Stimulated activated CD8-positive, alpha-beta memory T cell treated with anti-CD3 and anti-CD28 coated beads, Interleukin-4, amount 100 ng/mL, for 48 hours (primary cell): Measurements from ENCODE around the gene ZFHX3.

Experiments
- DNase-seq: peaks from one replicate; pipeline ENCODE4 v3.0.0-alpha.2; 2020

ZFHX3 gene

DNA sequence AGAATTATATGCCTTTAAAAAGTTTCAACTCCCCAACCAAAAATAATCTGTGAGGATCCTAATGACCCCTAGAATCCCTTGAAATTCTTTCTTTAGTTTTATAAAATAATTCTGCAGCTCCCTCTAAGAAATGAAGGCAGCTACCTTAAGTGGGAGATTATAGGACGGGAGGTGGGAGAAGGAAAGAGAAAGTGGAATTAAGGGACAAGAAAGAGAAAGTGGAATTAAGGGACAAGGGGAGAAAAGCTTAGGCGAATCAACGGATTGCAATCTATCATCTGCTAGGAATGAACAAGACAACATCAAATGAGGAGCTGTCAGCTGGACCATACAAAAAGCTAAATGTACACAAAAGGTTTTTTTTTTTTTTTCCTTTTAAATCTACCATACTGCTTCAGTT, 262.0 kb downstream of the ZFHX3 start:
- no peak for DNase-seq

DNA sequence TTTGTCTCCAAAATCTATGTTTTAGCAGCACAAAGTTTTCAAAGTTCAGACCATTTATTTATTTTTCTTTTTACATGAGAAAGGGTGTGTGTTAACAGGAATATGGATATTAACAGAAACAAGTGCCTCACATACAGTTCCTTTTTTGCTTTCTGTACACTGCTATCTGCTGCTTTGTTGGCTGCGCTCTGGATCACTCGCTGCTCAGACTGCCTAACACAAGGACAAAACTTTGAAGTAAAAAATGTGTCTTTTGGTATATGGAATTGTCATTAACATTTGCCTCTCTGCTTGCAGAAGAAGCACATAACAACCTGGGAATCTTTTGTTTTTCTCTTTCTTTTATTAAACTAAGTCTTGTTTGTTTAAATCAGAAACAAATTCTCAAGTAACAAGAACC, 262.8 kb downstream of the ZFHX3 start:
- no peak for DNase-seq

DNA sequence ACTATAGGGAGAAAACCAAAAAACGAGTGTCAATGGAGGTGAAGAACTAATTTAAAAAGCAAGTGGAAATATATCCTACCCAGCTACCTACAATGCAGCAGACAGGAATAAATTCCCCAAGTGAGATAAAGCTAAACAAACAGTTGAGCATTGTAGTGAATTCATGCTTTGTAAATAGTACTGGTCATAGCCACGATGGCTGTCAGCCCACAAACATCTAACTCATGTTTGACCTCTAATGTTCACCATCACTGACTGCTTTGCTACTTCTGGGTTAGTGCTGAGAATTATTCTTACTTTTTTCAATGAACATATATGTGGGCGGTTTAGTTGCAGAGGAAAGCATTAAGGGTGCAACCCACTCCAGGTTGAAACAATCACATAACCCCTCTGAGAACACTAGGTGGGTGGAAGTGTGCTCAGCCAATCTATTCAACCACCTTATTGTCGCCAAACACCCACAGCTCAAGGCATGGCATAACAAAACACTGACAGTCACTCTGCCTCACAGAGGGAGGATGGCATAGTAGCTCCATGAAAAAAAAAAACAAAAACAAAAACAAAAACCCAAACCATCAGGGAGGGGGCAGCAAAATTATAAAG, 264.1 kb downstream of the ZFHX3 start:
- DNase-seq = no peak

DNA sequence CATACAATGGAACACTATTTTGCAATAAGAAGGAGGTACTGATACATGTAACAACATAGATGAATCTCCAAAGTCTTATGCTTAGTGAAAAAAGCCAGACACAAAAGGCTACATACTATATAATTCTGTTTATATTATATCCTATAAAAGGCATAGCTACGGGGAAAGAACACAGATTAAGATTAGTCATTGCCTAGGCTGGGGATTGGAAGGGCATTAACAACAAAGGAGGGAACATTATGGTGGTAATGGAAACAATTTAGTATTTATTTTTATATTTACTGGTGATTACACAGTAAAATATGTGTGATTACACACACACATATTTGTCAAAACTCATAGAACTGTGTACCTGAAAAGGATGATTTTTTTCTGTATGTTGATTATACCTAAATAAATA, 278.1 kb downstream of the ZFHX3 start:
- no peak for DNase-seq

DNA sequence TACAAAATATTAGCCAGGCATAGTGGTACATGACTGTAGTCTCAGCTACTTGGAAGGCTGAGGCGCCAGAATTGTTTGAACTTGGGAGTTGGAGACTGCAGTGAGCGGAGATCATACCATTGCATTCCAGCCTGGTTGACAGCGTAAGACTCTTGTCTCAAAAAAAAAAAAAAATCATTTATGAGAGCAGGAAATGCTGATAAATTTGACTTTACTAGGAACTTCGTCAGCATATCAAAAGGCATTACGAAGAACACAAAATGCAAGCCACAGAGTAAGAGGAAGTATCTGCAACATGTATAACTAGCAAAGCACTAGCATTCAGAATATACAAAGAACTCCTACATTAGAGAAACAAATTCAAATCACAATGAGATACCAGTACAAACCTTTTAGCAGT, 279.3 kb downstream of the ZFHX3 start:
- no peak for DNase-seq

DNA sequence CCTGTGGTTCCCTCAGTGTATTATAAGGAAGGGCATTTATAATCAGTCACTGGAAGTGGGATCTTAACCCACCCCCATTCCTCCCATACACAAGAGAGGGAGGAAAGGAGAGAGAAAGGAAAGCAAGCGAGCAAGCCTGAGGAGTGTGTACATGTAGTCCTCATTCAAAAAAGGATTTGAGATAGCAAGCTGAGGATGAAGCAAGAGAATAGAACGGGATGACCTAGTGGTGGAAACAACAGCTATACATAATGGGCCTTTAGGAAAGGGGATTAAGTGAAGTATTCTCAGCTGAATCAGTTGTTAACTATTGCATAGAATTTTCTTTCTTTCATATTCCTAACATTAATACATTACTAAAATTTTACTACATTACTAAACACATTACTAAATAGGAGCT, 281.4 kb downstream of the ZFHX3 start:
- no peak for DNase-seq

DNA sequence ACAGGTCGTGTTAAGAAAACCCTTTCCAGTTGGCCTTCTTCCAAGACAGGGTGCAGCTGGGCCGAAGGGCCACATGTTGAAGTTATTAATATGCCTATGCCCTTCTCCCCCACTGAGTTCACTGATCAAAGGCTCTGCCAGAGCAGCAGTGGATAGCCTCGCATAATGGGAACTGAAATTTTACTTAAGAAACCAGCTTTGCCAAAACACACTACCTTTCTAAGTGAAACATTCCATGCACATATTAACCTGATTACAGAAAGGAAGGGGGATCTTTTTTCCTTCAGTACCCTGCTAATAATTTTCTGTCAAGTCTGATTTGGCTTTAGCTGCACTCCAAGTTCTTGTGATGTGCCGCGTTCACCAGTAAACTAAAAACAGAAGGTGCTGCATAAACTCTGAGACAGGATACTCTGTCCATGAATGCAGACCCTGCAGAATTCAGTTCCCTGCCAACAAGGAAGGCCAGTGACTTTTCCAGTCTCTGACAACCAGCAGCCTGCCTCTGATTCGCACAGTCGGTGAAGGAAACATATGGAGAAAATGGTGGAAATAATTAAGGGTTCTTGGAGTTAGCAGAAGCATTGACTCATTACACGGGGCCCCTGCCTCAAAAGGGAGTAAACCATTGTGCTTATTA, 283.8 kb downstream of the ZFHX3 start:
- DNase-seq = no peak

DNA sequence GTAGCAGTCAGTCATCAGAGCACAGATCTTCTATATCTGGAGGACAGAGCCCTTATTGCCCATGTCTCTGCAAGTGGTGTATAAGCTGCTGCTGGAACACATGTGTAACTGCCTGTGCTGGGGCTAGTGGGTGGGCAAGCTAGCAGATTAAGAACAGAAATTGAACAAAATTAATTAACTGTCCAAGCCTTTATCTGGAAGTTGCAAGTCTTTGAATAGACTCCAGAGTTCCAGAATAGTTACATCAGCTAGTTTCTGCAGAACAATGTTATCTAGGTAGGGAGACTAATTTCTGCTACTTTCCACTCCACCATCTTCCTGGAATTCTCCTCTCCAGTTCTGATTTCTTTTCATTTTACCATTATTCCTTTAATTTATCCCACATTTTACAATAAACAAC, 287.3 kb downstream of the ZFHX3 start:
- no peak for DNase-seq

DNA sequence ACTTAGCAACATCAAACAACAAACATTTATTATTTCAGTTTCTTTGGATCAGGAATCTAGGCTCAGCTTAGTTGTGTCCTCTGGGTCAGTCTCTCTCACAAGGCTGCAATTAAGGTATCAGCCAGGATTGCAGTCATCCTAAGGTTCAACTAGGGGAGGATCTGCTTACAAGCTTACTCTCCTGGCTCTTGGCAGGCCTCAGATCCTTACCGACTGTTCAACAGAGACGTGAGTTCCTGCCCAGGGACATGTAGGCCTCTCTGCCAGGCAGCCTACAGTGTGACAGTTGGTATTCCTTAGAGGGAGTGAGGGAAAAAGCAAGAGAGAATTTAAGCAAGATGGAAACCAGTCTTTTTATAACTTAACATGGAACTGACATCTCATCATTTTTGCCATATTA, 294.0 kb downstream of the ZFHX3 start:
- DNase-seq = no peak

DNA sequence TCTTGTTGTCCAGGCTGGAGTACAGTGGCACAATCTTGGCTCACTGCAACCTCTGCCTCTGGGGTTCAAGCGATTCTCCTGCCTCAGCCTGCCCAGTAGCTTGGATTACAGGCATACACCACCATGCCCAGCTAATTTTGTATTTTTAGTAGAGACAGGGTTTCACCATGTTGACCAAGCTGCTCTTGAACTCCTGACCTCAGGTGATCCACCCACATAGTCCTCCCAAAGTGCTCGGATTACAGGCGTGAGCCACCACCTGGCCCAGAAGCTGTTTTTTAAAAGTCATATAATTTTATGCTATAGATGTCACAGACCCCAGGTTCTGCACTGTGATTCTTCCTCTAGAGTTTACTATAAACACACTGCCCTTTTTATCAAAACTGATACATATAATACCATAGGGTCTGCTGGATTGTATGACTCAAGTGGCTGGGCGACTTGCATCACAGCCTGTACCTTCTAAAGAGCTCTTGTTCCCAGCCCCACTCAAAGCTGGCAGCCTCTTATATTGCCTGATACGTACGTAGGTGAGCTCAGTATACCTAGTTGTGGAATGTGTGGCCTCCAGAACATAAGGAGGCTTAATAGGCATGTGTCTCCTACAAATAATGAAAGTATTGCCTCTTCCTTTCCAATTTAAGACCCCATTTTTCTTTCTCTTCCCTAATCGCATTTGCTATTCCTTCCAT, 295.8 kb downstream of the ZFHX3 start:
- DNase-seq = no peak

DNA sequence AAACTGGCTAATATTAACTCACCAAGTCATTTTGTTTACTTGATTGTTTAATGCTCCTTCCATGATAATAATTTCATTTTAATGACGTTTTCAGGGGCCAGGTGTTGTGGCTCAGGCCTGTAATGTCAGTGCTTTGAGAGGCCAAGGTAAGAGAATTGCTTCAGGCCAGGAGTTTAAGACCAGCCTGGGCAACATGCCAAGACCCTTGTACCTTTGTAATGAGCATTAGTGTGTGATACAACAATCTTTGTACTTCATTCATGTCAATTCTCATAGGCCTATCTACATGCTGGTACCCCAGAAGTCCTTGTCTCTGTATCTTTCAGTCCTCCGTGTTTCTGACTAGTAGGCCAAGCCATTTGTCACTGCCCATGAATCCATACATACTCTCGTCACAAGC, 296.9 kb downstream of the ZFHX3 start:
- DNase-seq = no peak

DNA sequence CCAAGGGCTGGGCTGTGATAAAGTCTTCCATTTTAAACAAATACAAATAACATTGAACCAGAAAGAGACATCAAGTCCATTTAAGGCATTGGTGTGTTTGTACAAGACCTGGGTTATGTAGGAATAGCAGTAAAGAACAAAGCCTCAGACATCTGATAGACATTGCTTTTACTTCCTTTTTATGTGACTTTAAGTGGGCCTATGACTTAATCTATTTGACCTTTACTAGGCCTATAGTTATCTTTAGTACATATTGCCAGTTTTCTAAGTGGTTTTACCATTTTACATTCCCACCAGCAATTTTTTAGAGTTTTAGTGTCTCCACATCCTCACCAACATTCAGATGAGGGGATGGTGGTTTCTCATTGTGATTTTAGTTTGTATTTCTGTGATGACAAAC, 298.8 kb downstream of the ZFHX3 start:
- no peak for DNase-seq

DNA sequence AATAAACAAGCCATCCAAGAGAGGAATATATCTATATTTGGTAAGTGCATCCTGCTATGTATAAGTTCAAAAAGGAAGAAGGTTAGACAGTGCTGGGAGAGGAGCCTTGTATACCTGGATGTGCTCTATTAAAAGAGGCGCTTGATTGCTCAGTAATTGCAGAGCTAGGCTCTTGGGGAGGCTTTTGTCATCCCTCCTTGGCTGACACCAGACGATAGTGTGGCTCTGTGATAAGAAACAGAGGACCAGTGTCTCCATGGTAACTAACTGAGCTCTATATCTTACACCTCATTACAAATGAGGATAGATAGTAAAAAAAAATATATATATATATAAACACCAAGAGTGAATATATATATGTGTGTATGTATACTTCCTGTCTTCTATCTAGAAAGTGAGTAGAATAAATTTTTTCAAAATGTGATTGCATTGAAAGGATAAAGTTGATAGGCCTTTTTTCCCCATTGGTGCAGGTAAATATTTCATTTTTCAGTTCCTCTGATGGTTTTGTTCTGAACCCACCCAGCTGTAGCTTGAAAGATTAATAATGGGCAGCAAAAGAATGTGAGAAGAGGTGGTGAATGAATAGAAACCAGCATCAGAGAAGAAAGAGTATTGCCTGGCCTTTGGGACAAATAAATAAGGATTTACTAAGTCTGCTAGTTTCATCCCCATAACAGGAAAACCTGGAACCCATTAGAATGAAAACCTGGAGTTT, 303.7 kb downstream of the ZFHX3 start:
- no peak for DNase-seq

DNA sequence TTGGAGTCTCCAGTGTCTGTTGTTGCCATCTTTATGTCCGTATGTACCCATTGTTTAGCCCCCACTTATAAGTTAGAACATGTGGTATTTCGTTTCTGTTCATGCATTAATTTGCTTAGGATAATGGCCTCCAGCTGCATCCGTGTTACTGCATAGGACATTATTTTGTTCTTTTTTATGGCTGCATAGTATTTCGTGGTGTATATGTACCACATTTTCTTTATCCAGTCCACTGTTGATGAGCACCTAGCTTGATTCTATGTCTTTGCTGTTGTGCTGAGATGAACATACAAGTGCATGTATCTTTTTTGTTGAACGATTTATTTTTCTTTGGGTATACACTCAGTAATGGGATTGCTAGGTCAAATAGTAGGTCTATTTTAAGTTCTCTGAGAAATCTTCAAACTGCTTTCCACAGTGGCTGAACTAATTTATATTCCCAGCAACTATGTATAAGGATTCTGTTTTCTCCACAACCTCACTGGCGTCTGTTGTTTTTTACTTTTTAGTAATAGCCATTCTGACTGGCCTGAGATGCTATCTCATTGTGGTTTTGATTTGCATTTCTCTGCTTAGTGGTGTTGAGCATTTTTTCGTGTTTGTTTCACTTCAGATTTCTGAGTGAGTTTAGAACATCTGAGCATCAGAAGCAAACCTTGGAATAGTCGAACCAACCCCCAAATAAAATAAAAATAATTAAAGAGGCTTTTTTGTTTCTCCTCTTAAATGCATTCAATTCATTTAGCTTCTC, 304.7 kb downstream of the ZFHX3 start:
- no peak for DNase-seq

DNA sequence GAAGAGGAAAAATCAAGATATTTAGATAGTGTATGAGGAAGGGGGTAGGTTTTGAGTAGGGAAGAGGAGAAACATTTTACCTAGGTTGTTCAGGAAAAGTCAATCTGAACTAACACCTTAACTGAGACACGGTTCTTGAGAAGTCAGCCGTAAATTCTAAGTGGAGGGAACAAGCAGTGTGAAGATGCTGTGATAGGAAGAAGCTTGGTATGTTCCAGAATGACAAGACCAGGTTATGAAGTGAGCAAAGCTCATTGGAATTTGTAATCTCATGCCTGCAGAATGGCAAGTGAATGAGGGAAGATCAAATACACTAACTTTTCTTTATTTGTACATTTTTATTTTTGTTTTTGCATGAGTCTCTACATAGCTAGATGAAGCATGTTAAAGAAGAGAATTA, 307.6 kb downstream of the ZFHX3 start:
- DNase-seq = no peak

DNA sequence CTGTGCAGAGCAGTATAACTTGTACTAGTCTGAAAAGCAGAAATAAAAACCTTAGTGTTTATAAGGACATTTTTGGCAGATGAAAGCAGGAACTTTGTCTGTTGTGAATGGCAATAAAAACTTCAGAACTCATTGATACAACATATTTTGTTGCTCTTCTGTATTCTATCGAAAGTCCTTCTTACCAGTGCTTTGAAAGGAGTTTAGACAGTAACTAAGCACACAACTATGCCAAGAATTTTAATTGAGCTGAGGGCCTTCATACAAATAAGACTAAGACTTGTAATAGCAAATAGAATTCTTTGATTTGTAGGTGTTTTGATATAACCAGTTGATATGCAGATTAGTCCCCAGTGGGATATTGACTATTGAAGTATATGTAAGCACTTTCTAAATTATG, 308.4 kb downstream of the ZFHX3 start:
- no peak for DNase-seq

DNA sequence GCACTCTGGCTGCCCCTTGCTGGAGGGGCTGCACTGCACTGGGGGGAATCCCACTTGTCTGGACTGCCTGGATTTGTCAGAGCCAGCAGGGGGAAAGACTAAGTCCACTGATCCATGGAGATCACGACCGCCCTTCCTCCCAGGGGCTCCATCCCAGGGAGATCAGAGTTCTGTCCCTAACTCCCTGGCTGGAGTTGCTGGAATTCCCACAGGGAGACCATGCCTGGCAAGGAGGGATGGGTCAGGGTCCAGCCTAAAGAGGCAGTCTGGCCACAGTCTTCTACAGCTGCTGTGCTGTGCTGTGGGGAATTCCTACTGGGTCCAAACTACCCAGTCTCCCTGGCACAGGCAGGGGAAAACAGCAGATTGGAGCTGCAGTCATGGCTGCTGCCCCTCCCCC, 311.9 kb downstream of the ZFHX3 start:
- no peak for DNase-seq
